ENCODE measurements around the gene EPHX1. TPM values are rescaled to one million over a fixed set of nuclear protein-coding genes. Genes with fewer than 3 reads are reported as not detected.

EPHX1 gene
- total and polyA plus RNA-seq, 2 of the 8 experiments (the other 6 are each of a cell fraction or from before 2014, with no cell fraction given), result 45.3 to 79.1 TPM

GRCh38 chr1:225850370-225850769 is 40.4 kb downstream of the EPHX1 start (continued):
- TF ChIP-seq EZH2 (IDR thresholded peaks at IDR 0.05; ENCODE audit: low read depth, low read length, severe bottlenecking) (no peak), SUZ12 (IDR thresholded peaks at IDR 0.05; ENCODE audit: low read length) (no peak), KDM5A (IDR thresholded peaks at IDR 0.05; ENCODE audit: low read length) (no peak), JUND (IDR thresholded peaks at IDR 0.05; ENCODE audit: low read length) (no peak)
